ENCODE data around the gene DNHD1.

DNA sequence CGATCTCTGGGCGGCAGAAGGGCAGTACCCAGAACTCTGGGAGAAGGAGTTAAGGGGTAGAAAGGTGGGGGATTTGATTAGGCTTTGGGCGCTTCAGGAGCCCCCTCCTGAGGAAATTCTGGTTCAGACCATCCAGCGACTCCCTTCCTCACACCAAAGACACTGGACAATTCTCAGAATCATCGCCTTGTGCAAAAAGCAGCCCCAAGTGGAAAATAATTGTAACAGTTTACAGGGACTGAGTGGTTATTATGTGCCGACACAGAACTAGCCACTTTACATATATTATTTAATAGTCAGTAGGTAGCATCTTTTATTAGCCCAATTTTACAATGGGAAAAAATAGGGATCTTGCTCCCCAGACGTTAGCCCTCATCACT is 22.7 kb upstream of the DNHD1 start:
- TF ChIP-seq EZH2 (conservative IDR thresholded peaks at IDR 0.05; ENCODE audit: low read depth, low read length) = no peak
- TF ChIP-seq POLR2A (IDR thresholded peaks at IDR 0.05; ENCODE audit: insufficient read depth in 1 of 2, low read depth in 2 of 2, low read length in 2 of 2) = no peak
- no peak for TF ChIP-seq HCFC1 (IDR thresholded peaks at IDR 0.05; ENCODE audit: low read depth, low read length)
- TF ChIP-seq MBNL3 (CRISPR knock-in tag; conservative IDR thresholded peaks at IDR 0.05) = no peak
- TF ChIP-seq NFIC (IDR thresholded peaks at IDR 0.05; ENCODE audit: low read length) = no peak
- no peak for TF ChIP-seq ELF3 (CRISPR knock-in tag; IDR thresholded peaks at IDR 0.05)

Data from HepG2 (cell line).